H54 (cell line): Measurements from ENCODE around the gene AKR1C8.
"Not testable (repeated sequence)": the region's sequence is repeated elsewhere in the genome, so short reads cannot be mapped to it uniquely, and the experiment has no call there.

Source experiments
- DNase-seq: peaks from one replicate; pipeline ENCODE4 v3.0.0; 2011; ENCODE audit warnings: low spot score, mixed read lengths; ENCODE audit not compliant: insufficient read length
- FAIRE-seq: peaks from 3 replicates; lab custom pipeline; 2011; peaks lifted over from hg19 to GRCh38; lab: Jason Lieb, UNC
- POLR2A ChIP-seq: IDR thresholded peaks from 2 replicates; pipeline ENCODE4 v1.6.1; 2011; ENCODE audit warnings: low read depth, mild to moderate bottlenecking, low read length

AKR1C8 gene

DNA sequence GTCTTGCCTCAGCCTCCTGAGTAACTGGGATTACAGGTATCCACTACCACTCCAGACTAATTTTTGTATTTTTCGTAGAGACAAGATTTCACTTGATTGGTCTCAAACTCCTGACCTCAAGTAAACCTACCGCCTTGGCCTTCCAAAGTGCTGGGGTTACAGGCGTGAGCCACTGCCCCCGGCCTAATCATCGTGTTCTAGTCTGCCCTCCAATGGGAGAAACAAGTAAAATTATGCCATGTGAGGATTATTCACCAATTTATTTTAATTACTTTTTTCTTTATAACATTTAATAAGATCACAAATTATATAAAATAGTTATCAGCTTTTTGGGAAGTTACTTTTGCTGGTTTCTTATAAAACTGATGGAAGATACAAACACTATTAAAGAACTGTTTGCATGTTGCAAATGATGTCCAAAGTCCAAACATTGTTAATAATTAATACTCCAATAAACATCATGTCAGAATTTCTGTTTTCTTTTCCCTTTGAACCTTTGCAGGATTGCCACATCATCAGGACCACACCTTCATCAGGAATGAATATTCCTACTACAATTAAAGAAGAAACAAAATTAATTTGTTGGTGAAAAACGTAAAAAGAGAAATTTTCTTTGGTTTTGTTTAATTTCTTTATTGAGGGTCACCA, 10.9 kb upstream of the AKR1C8 start:
- no peak for FAIRE-seq
- no peak for DNase-seq
- TF ChIP-seq POLR2A, result no peak

DNA sequence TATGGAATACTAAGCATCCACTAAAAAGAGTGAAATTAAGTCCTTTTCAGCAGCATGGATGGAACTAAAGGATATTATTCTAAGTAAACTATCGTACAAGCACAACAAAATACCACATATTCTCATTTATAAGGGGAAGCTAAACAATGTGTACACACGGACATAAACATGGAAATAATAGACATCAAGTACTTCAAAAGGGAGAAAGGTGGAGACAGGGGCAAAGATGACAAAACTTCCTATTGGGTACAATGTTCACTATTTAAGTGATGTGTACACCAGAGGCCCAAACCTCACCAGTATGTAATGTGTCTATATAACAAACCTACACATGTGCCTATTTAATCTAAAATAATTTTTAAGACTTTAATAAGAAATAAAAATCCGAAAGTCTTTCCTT, 9.5 kb upstream of the AKR1C8 start:
- no peak for TF ChIP-seq POLR2A
- FAIRE-seq, result no peak
- no peak for DNase-seq

DNA sequence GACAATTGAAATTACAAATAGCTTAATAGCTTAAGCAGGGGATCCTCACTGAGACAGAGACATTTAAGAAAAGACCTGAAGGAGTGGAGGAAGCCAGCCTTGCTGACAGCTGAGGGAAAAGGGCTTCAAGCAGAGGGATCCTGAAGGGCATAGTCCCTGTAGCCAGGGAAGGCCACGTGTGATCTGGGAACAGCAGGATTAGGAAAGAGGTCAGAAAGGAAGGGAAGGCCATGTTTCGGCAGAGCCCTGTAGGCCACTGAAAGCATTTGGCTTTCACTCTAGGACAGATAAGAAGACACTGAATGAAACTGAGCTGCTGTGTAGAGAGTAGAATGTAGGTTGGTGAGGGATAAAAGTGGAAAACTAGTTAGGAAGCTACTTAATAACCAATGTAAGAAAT, 3.4 kb upstream of the AKR1C8 start:
- TF ChIP-seq POLR2A, result no peak
- FAIRE-seq (no peak), DNase-seq (no peak)

DNA sequence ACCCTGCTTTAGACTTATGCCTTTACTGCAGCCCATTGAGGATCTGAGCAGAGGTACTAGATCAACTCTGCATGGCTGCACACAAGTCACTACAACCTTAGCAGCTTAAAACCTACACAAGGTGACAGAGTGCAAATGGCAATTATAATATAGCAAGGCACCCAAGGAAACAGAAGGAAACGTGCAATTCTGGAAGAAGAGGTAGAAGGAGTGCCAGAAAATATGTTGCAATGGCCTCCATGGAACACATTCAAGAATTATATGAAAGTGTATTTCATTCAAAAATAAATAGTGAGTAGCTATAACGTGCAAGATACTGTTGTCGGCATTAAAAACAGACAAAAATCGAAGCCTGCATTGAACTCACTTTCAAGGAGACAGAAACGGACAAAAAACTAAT, 2.9 kb upstream of the AKR1C8 start:
- DNase-seq (no peak), FAIRE-seq (no peak)
- TF ChIP-seq POLR2A, result no peak

DNA sequence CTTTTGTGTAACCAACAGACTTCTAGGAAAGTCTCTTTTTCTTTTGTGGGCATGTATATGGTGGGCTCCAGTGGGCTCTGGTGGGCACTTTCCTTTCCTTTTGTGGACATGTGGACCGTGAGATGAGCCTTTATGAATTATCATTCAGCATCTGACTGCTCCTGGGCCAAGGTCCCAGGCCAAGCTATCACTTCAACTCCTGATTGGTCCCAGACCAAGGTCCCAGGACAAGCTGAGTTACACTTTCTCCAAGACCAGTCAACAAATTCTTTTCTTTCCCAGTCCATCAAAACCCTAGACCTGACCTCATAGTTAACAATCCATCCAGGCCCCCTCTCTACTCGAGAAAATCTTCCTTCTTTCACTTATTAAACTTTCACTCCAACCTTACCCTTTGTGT, 1.0 kb downstream of the AKR1C8 start:
- DNase-seq, result no peak
- no peak for TF ChIP-seq POLR2A
- no peak for FAIRE-seq

DNA sequence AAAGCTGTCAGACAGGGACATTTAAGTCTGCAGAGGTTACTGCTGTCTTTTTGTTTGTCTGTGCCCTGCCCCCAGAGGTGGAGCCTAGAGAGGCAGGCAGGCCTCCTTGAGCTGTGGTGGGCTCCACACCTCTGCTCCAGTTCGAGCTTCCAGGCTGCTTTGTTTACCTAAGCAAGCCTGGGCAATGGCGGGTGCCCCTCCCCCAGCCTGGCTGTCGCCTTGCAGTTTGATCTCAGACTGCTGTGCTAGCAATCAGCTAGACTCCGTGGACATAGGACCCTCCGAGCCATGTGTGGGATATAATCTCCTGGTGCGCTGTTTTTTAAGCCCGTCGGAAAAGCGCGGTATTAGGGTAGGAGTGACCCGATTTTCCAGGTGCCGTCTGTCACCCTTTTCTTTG, 4.4 kb downstream of the AKR1C8 start:
- not testable (repeated sequence) for FAIRE-seq, DNase-seq

DNA sequence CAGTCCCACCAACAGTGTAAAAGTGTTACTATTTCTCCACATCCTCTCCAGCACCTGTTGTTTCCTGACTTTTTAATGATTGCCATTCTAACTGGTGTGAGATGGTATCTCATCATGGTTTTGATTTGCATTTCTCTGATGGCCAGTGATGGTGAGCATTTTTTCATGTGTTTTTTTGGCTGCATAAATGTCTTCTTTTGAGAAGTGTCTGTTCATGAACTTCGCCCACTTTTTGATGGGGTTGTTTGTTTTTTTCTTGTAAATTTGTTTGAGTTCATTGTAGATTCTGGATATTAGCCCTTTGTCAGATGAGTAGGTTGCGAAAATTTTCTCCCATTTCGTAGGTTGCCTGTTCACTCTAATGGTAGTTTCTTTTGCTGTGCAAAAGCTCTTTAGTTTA, 9.4 kb downstream of the AKR1C8 start:
- DNase-seq, FAIRE-seq: not testable (repeated sequence)

DNA sequence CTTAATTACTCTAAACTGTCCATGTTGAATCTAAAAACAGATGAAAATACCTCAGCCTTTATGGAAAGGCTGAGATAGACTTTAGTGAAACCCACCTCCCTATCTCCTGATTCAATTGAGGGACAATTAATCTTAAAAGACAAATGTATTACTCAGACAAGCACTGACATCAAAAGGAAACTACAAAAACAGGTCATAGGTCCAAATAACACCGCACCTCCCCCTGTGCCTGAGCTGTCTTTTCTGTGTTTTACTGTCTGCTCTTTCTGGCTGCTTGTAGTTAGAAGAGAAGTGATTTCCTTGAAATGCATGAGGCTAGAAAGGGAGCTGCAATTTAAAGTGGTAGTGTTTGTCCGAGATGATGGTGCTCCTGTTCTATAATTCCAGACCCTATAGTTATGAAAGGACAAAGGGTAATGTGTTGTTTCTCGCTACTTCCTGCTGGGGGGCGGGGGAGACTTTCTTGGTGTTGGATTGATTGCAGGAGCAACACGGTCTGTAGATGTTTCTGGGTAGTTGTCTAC, 16.0 kb downstream of the AKR1C8 start:
- no peak for TF ChIP-seq POLR2A
- FAIRE-seq (no peak), DNase-seq (no peak)

DNA sequence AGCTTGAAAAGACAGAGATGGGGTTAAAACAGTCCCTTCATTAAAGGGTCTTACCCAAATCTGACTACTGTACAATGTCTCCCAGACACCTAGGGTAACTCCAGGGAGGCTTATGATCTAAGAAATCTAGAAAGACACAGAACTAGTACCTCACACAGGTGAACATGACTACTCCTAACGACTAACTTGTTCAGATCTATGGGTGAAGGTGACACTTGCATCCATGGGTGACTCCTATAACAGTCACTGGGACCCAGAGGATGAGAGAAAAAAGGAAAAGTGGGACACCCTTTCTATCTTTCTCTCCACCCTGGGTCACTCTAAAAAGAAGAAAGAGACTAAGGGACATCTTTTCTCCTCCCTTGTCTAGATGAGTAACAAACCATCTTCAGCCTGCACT, 19.2 kb downstream of the AKR1C8 start:
- DNase-seq (no peak), FAIRE-seq (no peak)
- no peak for TF ChIP-seq POLR2A

DNA sequence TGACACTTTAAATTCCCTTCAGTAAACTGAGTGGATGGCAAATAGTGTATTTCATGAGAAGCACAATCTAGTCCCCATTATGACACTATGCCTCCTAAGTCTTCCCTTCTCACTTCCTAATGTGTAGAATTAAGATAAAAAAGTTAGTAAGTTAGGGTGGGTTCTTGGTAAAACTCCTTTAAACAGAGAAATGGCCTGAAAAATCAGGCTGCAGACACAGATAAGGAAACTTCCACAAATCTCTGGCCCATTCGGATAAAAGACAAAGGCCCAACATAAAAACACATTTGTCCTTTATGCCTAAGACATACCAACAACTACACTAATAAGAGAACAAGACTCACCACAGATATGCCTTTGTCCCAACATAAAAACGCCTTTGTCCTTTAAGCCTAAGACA, 21.5 kb downstream of the AKR1C8 start:
- FAIRE-seq (no peak), DNase-seq (no peak)
- TF ChIP-seq POLR2A, result no peak

DNA sequence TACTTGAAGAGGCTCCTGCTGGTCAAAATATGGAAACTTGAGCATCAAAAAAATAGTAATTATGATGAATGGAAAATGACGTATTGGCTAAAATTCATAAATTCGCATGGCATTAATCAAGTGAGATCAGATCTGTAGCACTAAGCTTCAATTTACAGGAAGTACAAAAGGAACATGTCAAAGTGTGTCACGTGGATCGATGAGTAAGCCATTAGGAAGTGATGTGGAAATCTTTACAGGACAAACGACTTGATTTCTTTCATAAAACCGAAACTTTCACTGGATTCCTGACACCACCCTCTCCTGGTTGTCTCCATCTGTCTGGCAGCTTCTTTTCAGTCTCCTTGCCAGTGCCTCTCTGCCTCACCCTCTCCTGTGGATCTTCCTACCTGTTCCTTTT, 25.8 kb downstream of the AKR1C8 start:
- FAIRE-seq (no peak), DNase-seq (no peak)

DNA sequence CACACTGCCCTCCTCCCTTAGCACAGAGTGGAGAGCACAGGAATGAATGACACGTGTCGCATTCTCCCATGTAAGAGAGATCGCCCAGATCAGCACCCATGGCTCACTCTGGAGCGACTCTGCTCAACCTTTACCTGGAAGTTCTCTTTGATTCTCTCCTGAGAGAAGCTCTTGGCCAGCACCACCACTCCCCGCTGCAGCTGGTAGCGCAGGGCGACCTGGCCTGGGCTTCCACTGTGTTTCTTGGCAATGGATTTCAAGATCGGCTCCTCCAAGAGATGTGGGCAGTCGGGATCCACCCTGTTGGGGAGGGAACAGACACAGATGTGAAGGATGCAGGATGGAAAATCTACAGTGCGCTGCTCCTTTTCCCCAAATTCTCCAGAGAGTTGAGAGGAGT, 27.4 kb downstream of the AKR1C8 start:
- no peak for DNase-seq
- TF ChIP-seq POLR2A, result no peak
- FAIRE-seq, result no peak

More for the DNA sequence above, 25.8 kb downstream of the AKR1C8 start:
- TF ChIP-seq POLR2A, result no peak

DNA sequence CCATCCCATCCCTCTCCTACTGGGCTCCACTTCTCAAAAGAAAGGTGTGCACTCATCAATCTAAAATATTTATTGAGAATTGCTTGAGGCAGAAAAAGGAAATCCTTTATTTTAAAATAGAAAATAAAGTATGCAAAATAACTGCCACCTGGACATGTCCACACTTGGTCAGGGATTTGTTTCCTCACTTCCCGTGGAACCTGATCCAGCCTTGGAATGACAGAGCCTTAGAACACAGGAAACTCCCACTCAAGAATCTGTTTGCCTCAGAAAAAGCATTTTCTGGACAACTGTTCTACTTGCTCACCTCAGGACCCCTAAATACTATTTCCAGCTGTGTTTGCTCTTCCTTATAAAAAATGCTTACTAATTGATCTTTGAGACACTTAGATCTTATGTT, 29.0 kb downstream of the AKR1C8 start:
- DNase-seq (no peak), FAIRE-seq (no peak)
- TF ChIP-seq POLR2A, result no peak

DNA sequence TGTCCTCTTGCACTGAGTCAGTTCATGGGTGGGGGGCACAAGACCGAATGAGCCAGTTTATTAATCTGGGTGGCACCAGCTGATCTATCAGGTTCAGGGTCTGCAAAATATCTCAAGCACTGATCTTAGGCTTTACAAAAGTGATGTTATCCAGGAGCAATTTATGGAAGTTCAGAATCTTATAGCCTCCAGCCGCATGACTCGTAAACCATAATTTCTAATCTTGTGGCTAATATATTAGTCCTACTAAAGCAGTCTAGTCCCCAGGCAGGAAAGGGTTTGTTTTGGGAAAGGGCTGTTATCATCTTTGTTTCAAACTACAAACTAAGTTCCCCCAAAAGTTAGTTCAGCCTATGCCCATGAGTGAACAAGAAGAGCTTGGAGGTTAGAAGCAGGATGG, 33.9 kb downstream of the AKR1C8 start:
- no peak for FAIRE-seq
- TF ChIP-seq POLR2A, result no peak
- no peak for DNase-seq

DNA sequence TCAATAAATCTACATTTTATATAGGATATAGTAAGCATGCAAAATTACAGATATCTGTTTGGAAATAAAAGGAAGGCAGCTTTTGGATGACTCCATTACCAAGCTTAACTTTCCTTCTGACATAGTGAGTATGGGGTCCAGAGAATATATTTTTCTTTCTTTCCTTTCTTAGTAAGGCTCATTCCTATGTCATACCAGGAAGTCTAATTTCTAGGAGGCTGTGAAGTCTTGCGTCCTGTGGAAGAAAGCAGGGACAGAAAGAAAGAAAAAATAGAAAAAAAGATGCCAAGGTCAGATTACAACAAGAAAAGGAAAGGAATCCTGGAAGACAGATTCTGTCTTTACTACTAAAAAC, 36.3 kb downstream of the AKR1C8 start:
- DNase-seq (no peak), FAIRE-seq (no peak)
- no peak for TF ChIP-seq POLR2A
